HepG2 (cell line): ENCODE measurements around the gene LGALS7B. TPM values are rescaled to one million over a fixed set of nuclear protein-coding genes. Genes with fewer than 3 reads are reported as not detected.

Source experiments
- HMGA1 ChIP-seq: sonication (generic); formaldehyde crosslinking; conservative IDR thresholded peaks from 2 replicates; pipeline ENCODE4 v1.4.0; 2020; ENCODE audit warnings: missing genetic modification reagents
- KAT2B ChIP-seq: fragments of 150-350 bp; IDR thresholded peaks from 2 replicates; pipeline ENCODE4 v1.6.1; 2014; ENCODE audit warnings: low read depth, low read length, borderline replicate concordance
- MAFK ChIP-seq, 2 experiments: IDR thresholded peaks in 1 of 2; conservative IDR thresholded peaks in 1 of 2; 2 replicates each; pipeline ENCODE4 v1.6.1; 2011; ENCODE audit warnings: improper control_type of control experiment in 2 of 2, low read length in 2 of 2
- SMAD9 ChIP-seq: sonication (generic); formaldehyde crosslinking; IDR thresholded peaks from 2 replicates; pipeline ENCODE4 v1.5.1; 2020; ENCODE audit warnings: mild to moderate bottlenecking, missing genetic modification reagents
- ZNF10 ChIP-seq: sonication (generic); formaldehyde crosslinking; IDR thresholded peaks from 2 replicates; pipeline ENCODE4 v1.4.0; 2020; ENCODE audit warnings: mild to moderate bottlenecking, low read depth, missing genetic modification reagents, borderline replicate concordance
- ZNF138 ChIP-seq: sonication (generic); formaldehyde crosslinking; IDR thresholded peaks from 2 replicates; pipeline ENCODE4 v1.5.0; 2020; ENCODE audit warnings: mild to moderate bottlenecking, low read depth, missing genetic modification reagents
- ZNF235 ChIP-seq: sonication (generic); formaldehyde crosslinking; IDR thresholded peaks from 2 replicates; pipeline ENCODE4 v1.8.1; 2023; ENCODE audit warnings: mild to moderate bottlenecking, missing genetic modification reagents, borderline replicate concordance
- ZNF777 ChIP-seq: sonication (generic); formaldehyde crosslinking; IDR thresholded peaks from 2 replicates; pipeline ENCODE4 v1.4.0; 2020; ENCODE audit warnings: missing genetic modification reagents
- polyA plus RNA-seq, 8 experiments: library from polyadenylated mRNA; depleted of rRNA in 3 of 8; stranded (reverse) in 7 of 8; unstranded in 1 of 8; fragments of >200 nt; fragmentation: Illumina TruSeq in 4 of 8; extraction: Trizol in 4 of 8; gene quantifications; 2 replicates each; pipeline versions ENCODE4 v1.2.1 to v1.2.3, GENCODE V29; 2011 to 2016; ENCODE audit warnings: low read depth in 4 of 8, missing spikeins in 1 of 8, mixed read lengths in 1 of 8; ENCODE audit not compliant: insufficient read depth in 1 of 8
- total RNA-seq, 5 experiments: library from RNA; depleted of rRNA; stranded (reverse); fragments of >200 nt; fragmentation: Illumina TruSeq; extraction: Trizol; gene quantifications; 2 replicates each; pipeline ENCODE4 v1.2.3, GENCODE V29; 2016; ENCODE audit warnings: low read depth in 1 of 5
- TF ChIP-seq, protein P1 (sequence below), 2 experiments: fragments of 450-650 bp in 1 of 2; sonication (generic) in 1 of 2; formaldehyde crosslinking in 1 of 2; IDR thresholded peaks; 2 replicates each; pipeline versions ENCODE4 v1.6.1 to v1.8.0; 2016 to 2022; ENCODE audit warnings: antibody characterized with exemption in 1 of 2, mild to moderate bottlenecking in 1 of 2, missing genetic modification reagents in 1 of 2
- TF ChIP-seq, protein P2 (sequence below): sonication (generic); formaldehyde crosslinking; IDR thresholded peaks from 2 replicates; pipeline ENCODE4 v1.4.0; 2020; ENCODE audit warnings: missing genetic modification reagents, borderline replicate concordance
- TF ChIP-seq, protein P3 (sequence below): sonication (generic); formaldehyde crosslinking; conservative IDR thresholded peaks from 2 replicates; pipeline ENCODE4 v1.4.0; 2020; ENCODE audit warnings: mild to moderate bottlenecking, missing genetic modification reagents, moderate library complexity

LGALS7B gene
- total and polyA plus RNA-seq, 2 of the 13 experiments (the other 11 are each of a cell fraction or from before 2014, with no cell fraction given) = 1.7 to 2.1 TPM

DNA sequence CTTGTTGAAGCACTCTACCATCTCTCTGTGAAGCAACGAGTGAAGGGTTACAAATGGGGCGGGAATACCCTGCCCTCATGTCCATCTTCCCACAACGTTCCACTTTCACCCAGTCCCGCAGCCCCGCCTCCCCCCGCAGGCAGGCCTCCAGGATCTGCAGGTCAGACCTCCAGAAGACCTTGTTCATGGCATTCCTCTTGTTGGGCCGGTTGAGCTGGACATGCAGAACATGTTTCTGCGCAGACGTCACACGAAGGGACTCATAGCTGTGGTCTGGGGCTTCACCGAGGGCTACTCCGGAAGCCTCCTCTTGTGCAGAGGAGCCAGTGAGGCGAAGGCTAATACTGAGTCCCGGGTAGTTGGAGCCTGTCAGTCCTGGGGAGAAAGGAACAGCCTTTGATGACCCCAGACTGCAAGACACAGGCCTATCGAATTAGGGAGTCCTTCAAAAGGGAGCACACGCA, 42.2 kb downstream of the LGALS7B start (continued):
- TF ChIP-seq SMAD9 (CRISPR knock-in tag) (no peak), ZNF10 (CRISPR knock-in tag) (no peak), ZNF235 (CRISPR knock-in tag) (no peak), ZNF138 (CRISPR knock-in tag) (0 out of 2 replicates have a peak, but pooled peaks have one; percentile 34), ZNF777 (CRISPR knock-in tag) (peak; percentile 59; the same call in 1 of the 2 replicates), KAT2B (no peak), MAFK (conservative IDR thresholded peaks at IDR 0.05 in 1 of 2, IDR thresholded peaks at IDR 0.05 in 1 of 2; ENCODE audit: low read length in 2 of 2) (no peak), HMGA1 (CRISPR knock-in tag) (no peak)
- TF ChIP-seq, protein P1, sequence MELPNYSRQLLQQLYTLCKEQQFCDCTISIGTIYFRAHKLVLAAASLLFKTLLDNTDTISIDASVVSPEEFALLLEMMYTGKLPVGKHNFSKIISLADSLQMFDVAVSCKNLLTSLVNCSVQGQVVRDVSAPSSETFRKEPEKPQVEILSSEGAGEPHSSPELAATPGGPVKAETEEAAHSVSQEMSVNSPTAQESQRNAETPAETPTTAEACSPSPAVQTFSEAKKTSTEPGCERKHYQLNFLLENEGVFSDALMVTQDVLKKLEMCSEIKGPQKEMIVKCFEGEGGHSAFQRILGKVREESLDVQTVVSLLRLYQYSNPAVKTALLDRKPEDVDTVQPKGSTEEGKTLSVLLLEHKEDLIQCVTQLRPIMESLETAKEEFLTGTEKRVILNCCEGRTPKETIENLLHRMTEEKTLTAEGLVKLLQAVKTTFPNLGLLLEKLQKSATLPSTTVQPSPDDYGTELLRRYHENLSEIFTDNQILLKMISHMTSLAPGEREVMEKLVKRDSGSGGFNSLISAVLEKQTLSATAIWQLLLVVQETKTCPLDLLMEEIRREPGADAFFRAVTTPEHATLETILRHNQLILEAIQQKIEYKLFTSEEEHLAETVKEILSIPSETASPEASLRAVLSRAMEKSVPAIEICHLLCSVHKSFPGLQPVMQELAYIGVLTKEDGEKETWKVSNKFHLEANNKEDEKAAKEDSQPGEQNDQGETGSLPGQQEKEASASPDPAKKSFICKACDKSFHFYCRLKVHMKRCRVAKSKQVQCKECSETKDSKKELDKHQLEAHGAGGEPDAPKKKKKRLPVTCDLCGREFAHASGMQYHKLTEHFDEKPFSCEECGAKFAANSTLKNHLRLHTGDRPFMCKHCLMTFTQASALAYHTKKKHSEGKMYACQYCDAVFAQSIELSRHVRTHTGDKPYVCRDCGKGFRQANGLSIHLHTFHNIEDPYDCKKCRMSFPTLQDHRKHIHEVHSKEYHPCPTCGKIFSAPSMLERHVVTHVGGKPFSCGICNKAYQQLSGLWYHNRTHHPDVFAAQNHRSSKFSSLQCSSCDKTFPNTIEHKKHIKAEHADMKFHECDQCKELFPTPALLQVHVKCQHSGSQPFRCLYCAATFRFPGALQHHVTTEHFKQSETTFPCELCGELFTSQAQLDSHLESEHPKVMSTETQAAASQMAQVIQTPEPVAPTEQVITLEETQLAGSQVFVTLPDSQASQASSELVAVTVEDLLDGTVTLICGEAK (IDR thresholded peaks at IDR 0.05) = no peak
- TF ChIP-seq, protein P1 (CRISPR knock-in tag; IDR thresholded peaks at IDR 0.05) = no peak; the same call in none of the 2 replicates
- TF ChIP-seq, protein P2, sequence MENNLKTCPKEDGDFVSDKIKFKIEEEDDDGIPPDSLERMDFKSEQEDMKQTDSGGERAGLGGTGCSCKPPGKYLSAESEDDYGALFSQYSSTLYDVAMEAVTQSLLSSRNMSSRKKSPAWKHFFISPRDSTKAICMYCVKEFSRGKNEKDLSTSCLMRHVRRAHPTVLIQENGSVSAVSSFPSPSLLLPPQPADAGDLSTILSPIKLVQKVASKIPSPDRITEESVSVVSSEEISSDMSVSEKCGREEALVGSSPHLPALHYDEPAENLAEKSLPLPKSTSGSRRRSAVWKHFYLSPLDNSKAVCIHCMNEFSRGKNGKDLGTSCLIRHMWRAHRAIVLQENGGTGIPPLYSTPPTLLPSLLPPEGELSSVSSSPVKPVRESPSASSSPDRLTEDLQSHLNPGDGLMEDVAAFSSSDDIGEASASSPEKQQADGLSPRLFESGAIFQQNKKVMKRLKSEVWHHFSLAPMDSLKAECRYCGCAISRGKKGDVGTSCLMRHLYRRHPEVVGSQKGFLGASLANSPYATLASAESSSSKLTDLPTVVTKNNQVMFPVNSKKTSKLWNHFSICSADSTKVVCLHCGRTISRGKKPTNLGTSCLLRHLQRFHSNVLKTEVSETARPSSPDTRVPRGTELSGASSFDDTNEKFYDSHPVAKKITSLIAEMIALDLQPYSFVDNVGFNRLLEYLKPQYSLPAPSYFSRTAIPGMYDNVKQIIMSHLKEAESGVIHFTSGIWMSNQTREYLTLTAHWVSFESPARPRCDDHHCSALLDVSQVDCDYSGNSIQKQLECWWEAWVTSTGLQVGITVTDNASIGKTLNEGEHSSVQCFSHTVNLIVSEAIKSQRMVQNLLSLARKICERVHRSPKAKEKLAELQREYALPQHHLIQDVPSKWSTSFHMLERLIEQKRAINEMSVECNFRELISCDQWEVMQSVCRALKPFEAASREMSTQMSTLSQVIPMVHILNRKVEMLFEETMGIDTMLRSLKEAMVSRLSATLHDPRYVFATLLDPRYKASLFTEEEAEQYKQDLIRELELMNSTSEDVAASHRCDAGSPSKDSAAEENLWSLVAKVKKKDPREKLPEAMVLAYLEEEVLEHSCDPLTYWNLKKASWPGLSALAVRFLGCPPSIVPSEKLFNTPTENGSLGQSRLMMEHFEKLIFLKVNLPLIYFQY (CRISPR knock-in tag) = peak; percentile 64
- TF ChIP-seq, protein P3, sequence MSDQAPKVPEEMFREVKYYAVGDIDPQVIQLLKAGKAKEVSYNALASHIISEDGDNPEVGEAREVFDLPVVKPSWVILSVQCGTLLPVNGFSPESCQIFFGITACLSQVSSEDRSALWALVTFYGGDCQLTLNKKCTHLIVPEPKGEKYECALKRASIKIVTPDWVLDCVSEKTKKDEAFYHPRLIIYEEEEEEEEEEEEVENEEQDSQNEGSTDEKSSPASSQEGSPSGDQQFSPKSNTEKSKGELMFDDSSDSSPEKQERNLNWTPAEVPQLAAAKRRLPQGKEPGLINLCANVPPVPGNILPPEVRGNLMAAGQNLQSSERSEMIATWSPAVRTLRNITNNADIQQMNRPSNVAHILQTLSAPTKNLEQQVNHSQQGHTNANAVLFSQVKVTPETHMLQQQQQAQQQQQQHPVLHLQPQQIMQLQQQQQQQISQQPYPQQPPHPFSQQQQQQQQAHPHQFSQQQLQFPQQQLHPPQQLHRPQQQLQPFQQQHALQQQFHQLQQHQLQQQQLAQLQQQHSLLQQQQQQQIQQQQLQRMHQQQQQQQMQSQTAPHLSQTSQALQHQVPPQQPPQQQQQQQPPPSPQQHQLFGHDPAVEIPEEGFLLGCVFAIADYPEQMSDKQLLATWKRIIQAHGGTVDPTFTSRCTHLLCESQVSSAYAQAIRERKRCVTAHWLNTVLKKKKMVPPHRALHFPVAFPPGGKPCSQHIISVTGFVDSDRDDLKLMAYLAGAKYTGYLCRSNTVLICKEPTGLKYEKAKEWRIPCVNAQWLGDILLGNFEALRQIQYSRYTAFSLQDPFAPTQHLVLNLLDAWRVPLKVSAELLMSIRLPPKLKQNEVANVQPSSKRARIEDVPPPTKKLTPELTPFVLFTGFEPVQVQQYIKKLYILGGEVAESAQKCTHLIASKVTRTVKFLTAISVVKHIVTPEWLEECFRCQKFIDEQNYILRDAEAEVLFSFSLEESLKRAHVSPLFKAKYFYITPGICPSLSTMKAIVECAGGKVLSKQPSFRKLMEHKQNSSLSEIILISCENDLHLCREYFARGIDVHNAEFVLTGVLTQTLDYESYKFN (CRISPR knock-in tag) = peak; percentile 64
